KBM-7 (cell line): Measurements from ENCODE around the gene PRELID2.
"Not testable (repeated sequence)": the region's sequence is repeated elsewhere in the genome, so short reads cannot be mapped to it uniquely, and the experiment has no call there.

Experiments used
- DNase-seq: peaks from one replicate; pipeline ENCODE4 v3.0.0-alpha.2; 2015
- in situ Hi-C: fragments of 300-500 bp; cut with MboI; formaldehyde crosslinking; loops from 2 replicates; pipeline ENCODE4 v1.14.3; 2020; ENCODE audit warnings: low sequenced_read_pairs, low pct_unique_long_range_greater_than_20kb, mixed read lengths

The PRELID2 gene

DNA sequence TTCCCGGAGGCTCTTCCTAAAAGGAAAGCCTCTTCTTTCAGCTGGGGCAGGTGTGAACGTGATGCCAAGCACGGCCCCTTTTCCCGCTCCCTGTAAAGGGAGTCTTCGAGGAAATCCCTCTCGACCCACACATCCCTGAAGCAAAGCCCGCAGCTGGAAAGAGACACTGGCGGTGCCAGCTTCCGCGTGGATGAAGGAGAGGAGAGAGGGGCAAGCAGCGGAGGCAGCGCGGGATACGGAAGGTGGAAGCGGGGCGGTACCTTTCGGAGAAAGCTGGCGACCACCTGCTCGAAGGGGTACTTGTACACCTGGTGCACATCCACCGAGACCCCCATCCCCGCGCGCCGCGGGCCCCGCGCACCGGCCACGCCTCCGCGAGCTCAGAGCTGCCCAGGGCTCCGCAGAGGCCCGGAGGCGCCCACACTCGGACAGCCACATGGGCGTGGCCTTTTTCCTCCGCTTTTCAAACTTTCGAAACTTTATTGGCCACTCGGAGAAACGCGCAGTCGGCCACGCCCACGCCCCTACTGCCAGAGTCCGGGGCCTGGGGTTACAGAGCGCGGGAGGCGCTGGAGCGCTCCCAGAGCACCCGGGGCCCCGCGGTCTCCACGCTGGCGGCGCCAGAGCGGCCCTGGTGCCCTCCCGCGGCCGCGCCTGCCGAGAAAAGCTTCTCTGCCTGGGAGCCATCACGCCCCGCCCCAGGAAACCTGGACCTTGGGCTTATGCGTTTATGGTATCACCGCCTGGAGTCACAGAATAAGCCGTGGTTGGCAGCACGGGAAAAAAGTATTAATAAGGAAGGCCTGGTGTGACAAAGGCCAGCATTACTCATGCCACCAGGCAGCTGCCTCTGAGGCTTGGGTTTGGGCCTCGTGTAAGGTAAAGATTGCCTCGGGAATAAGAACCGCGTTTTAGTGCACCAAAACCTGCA, at the start of gene PRELID2:
TSS of gene PRELID2 (minus strand) at position 426 of the 931 bp plus-strand sequence. CDS start at position 335, 91 bp downstream.
- DNase-seq = peak; percentile 97
- in situ Hi-C loops = no loop called here

- in situ Hi-C loops = no loop called here
- DNase-seq = no peak
Measured at GRCh38 chr5:145874765-145875164, 39.6 kb upstream of the PRELID2 start.

- no peak for DNase-seq
- in situ Hi-C loops = no loop called here
Measured at GRCh38 chr5:145872914-145873313, 37.8 kb upstream of the PRELID2 start, which contains the start of gene GRXCR2. Gene GRXCR2, minus strand, starts transcription at chr5:145873014. Its CDS starts 46 bp downstream, at chr5:145872968.

DNA sequence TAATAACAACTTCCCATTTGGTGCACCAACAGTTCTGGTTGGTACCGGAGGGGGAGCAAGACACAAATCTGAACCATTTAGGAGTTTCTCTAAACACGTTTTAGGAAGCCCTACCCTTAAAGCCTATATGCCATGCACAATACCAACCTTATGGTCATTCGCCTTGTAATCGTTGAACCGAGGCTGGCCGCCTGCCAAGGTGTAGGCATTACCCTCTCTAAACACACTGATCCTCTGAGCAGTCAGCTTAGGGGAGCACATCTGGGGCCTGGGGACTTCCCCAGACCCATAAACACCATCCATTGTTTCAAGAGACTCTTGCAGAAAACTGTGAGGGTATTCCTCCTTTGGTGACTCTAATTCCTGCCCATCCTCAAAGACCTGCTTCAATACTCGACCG, 37.3 kb upstream of the PRELID2 start:
- in situ Hi-C loops = no loop called here
- no peak for DNase-seq

- in situ Hi-C loops = no loop called here
- no peak for DNase-seq
Measured at GRCh38 chr5:145869753-145870152, 34.6 kb upstream of the PRELID2 start.

GRCh38 chr5:145867806-145868205, 32.7 kb upstream of the PRELID2 start:
- DNase-seq = no peak
- in situ Hi-C loops = no loop called here

DNA sequence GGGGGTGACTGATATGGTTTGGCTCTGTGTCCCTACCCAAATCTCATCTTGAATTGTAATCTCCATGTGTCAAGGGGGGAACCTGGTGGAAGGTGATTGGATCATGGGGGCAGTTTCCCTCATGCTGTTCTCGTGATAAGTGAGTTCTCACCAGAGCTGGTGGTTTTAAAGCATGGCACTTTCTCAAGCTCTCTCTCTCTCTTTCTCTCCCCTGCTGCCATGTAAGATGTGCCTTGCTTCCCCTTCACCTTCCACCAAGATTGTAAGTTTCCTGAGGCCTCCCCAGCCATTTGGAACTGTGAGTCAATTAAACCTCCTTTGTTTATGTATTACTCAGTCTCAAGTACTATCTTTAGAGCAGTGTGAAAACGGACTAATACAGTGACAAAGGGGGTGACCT, 29.3 kb upstream of the PRELID2 start:
- in situ Hi-C loops, DNase-seq: not testable (repeated sequence)

- in situ Hi-C loops = no loop called here
- no peak for DNase-seq
Measured at GRCh38 chr5:145863003-145863402, 27.9 kb upstream of the PRELID2 start.

DNA sequence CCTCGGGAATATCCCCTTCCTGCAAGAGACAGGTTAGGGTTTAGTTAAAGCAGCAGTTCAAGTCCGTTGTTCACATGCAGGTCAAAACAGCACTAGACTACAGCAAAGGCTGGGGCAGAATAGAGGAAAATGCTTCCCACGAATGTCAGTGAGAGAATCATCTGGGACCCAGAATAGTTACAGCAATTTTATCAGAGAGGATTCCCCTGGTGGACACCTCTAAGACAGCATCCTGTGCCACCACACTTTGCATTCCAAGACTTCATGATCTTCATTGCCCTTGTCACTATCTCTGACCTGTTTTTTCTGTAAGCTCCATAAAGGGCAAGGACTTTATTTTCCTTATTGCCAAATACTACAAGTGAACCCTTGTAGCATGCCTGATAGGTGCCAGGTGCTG, 24.8 kb upstream of the PRELID2 start:
- in situ Hi-C loops = no loop called here
- DNase-seq = peak; percentile 40

DNA sequence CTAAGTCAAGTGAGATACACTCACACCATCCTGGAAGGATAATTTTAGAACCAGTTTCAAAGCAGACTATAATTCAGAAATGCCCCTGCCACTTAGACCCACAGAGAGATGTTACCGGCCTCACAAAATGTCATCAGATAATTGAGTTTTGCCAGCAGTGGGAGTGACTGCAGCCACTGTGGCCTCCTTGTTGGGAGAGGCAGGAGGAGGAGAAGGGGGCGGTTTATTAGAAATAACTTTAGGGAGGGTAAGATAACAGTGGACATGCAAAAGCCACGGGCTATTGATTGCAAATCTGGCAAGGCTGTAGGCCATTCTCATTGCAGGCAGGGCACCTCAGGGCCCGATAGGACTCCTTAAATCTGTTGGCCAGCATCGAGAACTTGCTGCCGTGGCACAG, 24.3 kb upstream of the PRELID2 start:
- in situ Hi-C loops = no loop called here
- DNase-seq = no peak

DNA sequence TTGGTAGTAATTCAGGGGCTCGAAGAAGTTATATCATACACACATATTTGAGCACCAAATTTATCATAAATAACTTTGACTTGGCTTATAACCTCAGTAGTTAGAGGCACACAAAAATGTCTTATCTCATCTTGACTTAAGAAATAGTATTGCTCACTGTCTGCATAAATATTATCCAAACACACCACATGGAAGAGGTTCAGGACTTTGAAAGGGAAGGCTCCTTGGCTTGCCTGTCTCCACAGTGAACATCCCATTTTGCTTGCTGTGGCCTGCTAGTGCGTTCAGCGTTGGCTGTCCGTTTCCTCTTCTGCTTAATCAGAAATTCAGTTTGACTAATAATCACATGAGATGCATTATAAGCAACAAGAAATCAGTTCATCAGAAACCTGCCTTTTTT, 23.8 kb upstream of the PRELID2 start:
- no peak for DNase-seq
- in situ Hi-C loops = no loop called here

DNA sequence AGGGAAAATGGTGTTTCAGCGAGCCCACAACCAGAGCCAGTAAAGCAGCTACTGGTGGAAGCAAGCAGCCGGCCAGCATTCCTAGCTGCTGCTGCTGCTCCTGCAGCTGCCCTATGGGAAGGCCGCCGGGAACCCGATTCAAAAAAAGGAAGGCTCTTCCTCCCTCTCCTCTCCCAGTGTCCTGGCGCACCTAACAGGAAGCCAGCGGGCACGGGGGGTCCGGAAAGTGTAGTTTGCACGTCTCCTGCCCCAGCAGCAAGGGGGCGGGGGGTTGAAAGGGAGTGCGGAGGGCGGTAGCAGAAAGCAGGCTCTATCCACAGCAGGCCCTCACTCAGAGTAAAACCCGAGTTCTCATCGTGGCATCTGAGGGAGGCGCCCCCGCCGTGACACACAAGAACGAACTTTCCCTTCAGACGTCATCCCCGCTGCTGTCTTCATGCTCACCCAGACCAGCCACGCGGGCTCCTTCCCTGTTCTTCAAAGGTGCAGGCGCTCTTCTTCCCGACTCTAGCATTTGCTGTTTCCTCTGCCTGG, 21.2 kb upstream of the PRELID2 start:
- in situ Hi-C loops = no loop called here
- DNase-seq = peak; percentile 89

DNA sequence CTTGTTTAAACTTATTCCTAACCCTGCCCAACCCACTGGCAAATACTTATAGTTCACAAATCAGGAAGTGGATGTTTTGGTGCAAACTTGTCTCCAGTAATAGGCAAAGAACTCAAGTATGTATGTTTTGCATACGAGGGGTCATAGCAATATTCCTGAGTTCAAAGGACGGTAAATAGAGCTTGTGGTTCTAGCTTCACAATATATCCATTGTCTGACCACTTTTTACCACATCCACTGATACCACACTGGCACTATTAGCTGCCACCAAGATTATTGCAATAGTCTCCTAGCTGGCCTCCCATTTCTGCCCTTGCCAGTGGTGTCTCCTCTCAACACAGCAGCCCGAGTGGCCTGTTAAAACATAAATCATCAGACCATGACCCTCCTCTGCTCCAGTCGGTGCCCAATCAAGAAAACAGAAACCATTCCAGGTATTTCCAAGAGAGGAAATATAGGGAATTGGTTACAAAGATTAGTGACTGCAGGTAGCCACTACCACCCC, 20.7 kb upstream of the PRELID2 start:
- in situ Hi-C loops = no loop called here
- no peak for DNase-seq

GRCh38 chr5:145854651-145855258, 19.6 kb upstream of the PRELID2 start:
- peak; percentile 98 for DNase-seq
- in situ Hi-C loops = no loop called here

- peak; percentile 33 for DNase-seq
- in situ Hi-C loops = no loop called here
Measured at GRCh38 chr5:145853781-145854376, 18.7 kb upstream of the PRELID2 start.

GRCh38 chr5:145852990-145853389, 17.8 kb upstream of the PRELID2 start:
- no peak for DNase-seq
- in situ Hi-C loops = no loop called here

DNA sequence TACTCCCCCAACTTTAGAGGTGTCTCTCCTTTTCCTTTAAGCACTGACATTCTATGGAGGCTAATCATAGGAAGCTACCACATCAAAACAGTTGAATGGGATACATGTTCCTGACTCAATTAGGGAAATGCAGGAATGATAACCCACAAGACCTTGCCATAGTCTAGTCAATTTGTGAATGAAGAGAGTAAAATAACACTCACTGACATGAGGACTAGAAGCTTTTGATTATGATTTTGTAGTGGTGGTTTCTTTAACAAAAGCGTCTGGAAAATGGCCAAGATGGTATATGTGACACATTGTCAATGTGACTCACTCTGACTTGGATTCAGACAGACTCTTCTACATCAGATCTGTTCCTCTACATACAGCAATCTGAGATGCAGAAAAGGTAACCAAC, 13.7 kb upstream of the PRELID2 start:
- in situ Hi-C loops = no loop called here
- no peak for DNase-seq

DNA sequence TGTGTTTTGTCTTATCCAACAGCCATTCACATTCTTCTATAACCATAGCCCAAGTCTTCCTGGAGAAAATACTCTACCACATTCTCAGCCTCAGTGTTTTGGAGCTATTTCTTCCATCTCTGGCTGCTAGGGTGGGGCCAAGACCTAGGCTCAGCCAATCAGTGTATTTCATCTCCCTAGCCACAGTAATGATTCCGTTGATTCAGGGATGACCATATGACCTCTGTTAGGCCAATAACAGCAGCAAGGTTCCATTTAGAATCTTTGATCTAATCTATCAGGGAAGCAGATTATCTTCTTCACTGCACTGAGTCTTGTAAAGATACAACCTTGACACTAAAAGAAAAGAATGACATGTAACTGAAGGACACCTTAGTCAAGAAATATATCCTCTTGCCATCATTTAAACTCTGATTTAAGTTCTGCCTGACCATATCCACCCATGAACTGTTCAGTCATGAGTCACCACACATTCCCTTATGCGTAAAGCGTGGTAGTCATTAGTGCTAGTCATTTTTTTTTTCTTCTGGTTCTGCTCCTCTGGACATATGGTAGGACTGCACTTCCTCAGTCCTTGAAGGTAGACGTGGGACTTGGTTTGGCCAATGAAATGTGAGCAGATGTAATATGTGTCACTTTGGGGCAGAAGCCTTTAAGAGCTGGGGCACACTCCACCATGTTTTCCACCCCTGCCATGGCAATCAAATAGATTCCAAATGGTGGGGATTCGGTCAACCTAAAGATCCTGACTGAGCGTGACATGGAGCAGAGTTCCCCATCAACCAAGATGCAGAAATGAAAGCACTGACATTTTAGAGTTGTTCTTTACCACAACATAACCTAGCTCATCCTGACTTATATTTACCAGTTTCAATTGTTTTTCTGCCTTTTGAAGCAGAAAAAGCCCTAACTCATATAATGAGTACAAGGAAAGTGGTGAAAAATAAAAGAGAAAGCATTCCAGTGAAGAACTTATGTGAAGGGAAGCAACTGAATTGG, 12.7 kb upstream of the PRELID2 start:
- in situ Hi-C loops = no loop called here
- no peak for DNase-seq
